GM20000 (cell line): ENCODE measurements around the gene STK24.

ENCODE experiments used
- DNase-seq: peaks from one replicate; pipeline ENCODE4 v3.0.0; 2012; ENCODE audit warnings: low spot score
- CTCF ChIP-seq: IDR thresholded peaks from 2 replicates; pipeline ENCODE4 v1.5.1; 2012; ENCODE audit warnings: mild to moderate bottlenecking, control low read depth; ENCODE audit errors: extremely low read depth, missing control alignments

STK24 gene

GRCh38 chr13:98439126-98439828, 137.6 kb downstream of the STK24 start:
- no peak for DNase-seq
- TF ChIP-seq CTCF, result no peak

GRCh38 chr13:98438246-98439125, 138.4 kb downstream of the STK24 start:
- TF ChIP-seq CTCF, result no peak
- DNase-seq, result no peak

GRCh38 chr13:98436233-98436910, 140.5 kb downstream of the STK24 start:
- TF ChIP-seq CTCF, result no peak
- no peak for DNase-seq

GRCh38 chr13:98435376-98435775, 141.5 kb downstream of the STK24 start:
- no peak for DNase-seq
- TF ChIP-seq CTCF, result no peak

GRCh38 chr13:98434060-98434459, 142.8 kb downstream of the STK24 start:
- no peak for TF ChIP-seq CTCF
- DNase-seq, result no peak

- no peak for DNase-seq
- no peak for TF ChIP-seq CTCF
Measured at GRCh38 chr13:98433654-98434053, 143.3 kb downstream of the STK24 start.

- no peak for TF ChIP-seq CTCF
Measured at GRCh38 chr13:98432638-98433037, 144.3 kb downstream of the STK24 start.

More at GRCh38 chr13:98432638-98433037, 144.3 kb downstream of the STK24 start:
- DNase-seq, result no peak
